T-helper 2 cell treated with Interferon-gamma antibody and Interleukin-4, amounts not matched to agents 5 μg/mL and 100 μg/mL, for 36 hours (primary cell): Measurements from ENCODE around the gene ZNF267.
"Not testable (repeated sequence)": the region's sequence is repeated elsewhere in the genome, so short reads cannot be mapped to it uniquely, and the experiment has no call there.

Source experiments
- DNase-seq: peaks from one replicate; pipeline ENCODE4 v3.0.0; 2021; ENCODE audit warnings: low spot score
- H3K27ac Mint-ChIP-seq: one replicate; pipeline ENCODE4 v1.8.0; 2021; ENCODE audit warnings: mild to moderate bottlenecking, mixed read lengths
- H3K27me3 Mint-ChIP-seq: one replicate; pipeline ENCODE4 v1.8.0; 2021; ENCODE audit warnings: low read depth, mixed read lengths
- H3K36me3 Mint-ChIP-seq: one replicate; pipeline ENCODE4 v1.8.0; 2021; ENCODE audit warnings: low read depth, mixed read lengths
- H3K4me1 Mint-ChIP-seq: one replicate; pipeline ENCODE4 v1.8.0; 2021; ENCODE audit warnings: low read depth, mixed read lengths
- H3K4me3 Mint-ChIP-seq: one replicate; pipeline ENCODE4 v1.8.0; 2022; ENCODE audit warnings: mild to moderate bottlenecking, moderate library complexity, mixed read lengths
- H3K9me3 Mint-ChIP-seq: one replicate; pipeline ENCODE4 v1.8.0; 2021; ENCODE audit warnings: mixed read lengths

ZNF267 gene

GRCh38 chr16:31873556-31874365 lies at the start of gene ZNF267:
Gene ZNF267 (plus strand): TSS chr16:31873807. CDS start chr16:31873967, 160 bp downstream.
- Mint-ChIP-seq H3K27ac (peak within 1 kb of the TSS; percentile 95), H3K9me3 (peaks cover 4% of the 10 kb centered on the region), H3K27me3 (no peaks in the 10 kb centered on the region), H3K4me1 (peaks cover 68% of the 10 kb centered on the region), H3K36me3 (peaks cover 48% of the 10 kb centered on the region), H3K4me3 (peak within 1 kb of the TSS; percentile 99)
- DNase-seq: peak; percentile 90

GRCh38 chr16:31833047-31833446 lies 40.6 kb upstream of the ZNF267 start:
- Mint-ChIP-seq H3K4me3 (no peak overlapping the region), H3K9me3 (peaks cover 20% of the 10 kb centered on the region), H3K4me1 (no peaks in the 10 kb centered on the region), H3K36me3 (no peaks in the 10 kb centered on the region), H3K27me3 (no peaks in the 10 kb centered on the region), H3K27ac (no peak overlapping the region)
- DNase-seq: no peak

- not testable (repeated sequence) for DNase-seq, H3K36me3 Mint-ChIP-seq, H3K27me3 Mint-ChIP-seq, H3K4me3 Mint-ChIP-seq, H3K27ac Mint-ChIP-seq, H3K4me1 Mint-ChIP-seq
- peaks cover 28% of the 10 kb centered on the region for H3K9me3 Mint-ChIP-seq
These were observed 37.2 kb upstream of the ZNF267 start for GRCh38 chr16:31836396-31836795.

- no peak for DNase-seq
- no peak overlapping the region for H3K27ac Mint-ChIP-seq
- H3K27me3 Mint-ChIP-seq: no peaks in the 10 kb centered on the region
- H3K4me3 Mint-ChIP-seq: no peak overlapping the region
- H3K9me3 Mint-ChIP-seq: peaks cover 43% of the 10 kb centered on the region
- no peaks in the 10 kb centered on the region for H3K4me1 Mint-ChIP-seq
- H3K36me3 Mint-ChIP-seq: no peaks in the 10 kb centered on the region
These were observed 30.7 kb upstream of the ZNF267 start for GRCh38 chr16:31842864-31843263.

- H3K27ac Mint-ChIP-seq, H3K4me3 Mint-ChIP-seq, DNase-seq, H3K36me3 Mint-ChIP-seq, H3K4me1 Mint-ChIP-seq, H3K27me3 Mint-ChIP-seq: not testable (repeated sequence)
- peaks cover 39% of the 10 kb centered on the region for H3K9me3 Mint-ChIP-seq
These were observed 25.0 kb upstream of the ZNF267 start for GRCh38 chr16:31848572-31848971.

GRCh38 chr16:31853291-31853690 lies 20.3 kb upstream of the ZNF267 start:
- Mint-ChIP-seq H3K4me3 (no peak overlapping the region), H3K27me3 (peaks cover 22% of the 10 kb centered on the region), H3K27ac (no peak overlapping the region)

GRCh38 chr16:31860508-31860907 lies 13.1 kb upstream of the ZNF267 start:
- no peak for DNase-seq
- no peaks in the 10 kb centered on the region for H3K36me3 Mint-ChIP-seq
- H3K27me3 Mint-ChIP-seq: peaks cover 18% of the 10 kb centered on the region
- no peak overlapping the region for H3K4me3 Mint-ChIP-seq
- no peaks in the 10 kb centered on the region for H3K9me3 Mint-ChIP-seq
- no peak overlapping the region for H3K27ac Mint-ChIP-seq
- H3K4me1 Mint-ChIP-seq: peaks cover 23% of the 10 kb centered on the region

More at GRCh38 chr16:31853291-31853690, 20.3 kb upstream of the ZNF267 start:
- no peak for DNase-seq
- Mint-ChIP-seq H3K9me3 (peaks cover 15% of the 10 kb centered on the region), H3K4me1 (no peaks in the 10 kb centered on the region), H3K36me3 (no peaks in the 10 kb centered on the region)

DNA sequence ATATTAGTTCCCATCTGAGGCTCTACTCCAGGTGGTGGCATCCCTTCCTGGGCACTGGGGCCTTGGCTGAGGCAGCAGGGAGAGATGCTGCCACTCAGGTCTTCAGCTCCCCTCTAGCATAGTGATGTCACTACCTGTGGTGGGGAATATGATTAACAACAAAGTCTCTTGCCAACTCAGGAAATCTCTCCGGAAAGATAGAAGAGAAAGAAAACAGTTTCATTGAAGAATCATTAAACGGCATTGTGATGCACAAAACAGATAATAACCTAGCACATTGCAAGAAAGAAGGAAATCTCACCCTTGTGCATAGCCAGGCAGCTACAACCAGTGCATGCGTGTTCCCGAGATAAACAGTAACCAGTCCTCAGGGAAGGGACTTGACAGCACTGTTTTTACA lies 12.2 kb upstream of the ZNF267 start:
- Mint-ChIP-seq H3K4me1 (peaks cover 23% of the 10 kb centered on the region), H3K9me3 (no peaks in the 10 kb centered on the region), H3K27ac (no peak overlapping the region), H3K27me3 (peaks cover 17% of the 10 kb centered on the region), H3K36me3 (no peaks in the 10 kb centered on the region), H3K4me3 (peak overlapping the region; percentile 38)
- DNase-seq: no peak

DNA sequence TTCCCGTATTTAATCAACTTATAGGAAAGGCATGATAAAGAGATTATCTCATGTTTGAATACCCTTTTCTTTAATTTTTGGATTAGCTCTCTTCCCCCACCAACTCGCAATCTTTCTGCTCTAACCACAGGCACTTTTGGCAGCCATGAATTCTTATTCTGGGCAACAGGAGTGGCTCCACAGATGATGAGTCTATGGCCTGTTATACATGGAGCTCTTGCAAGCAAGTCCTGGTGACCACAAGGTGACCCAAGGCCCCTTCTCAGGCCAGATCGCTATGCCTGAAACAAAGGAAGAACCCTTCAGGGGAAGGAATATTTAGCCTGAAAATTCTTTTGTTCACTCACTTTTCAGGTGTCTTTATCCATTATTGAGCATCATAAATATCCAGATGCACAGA lies 10.8 kb upstream of the ZNF267 start:
- H3K4me3 Mint-ChIP-seq: no peak overlapping the region

GRCh38 chr16:31868164-31868563 lies 5.4 kb upstream of the ZNF267 start:
- no peak for DNase-seq
- Mint-ChIP-seq H3K4me3 (peak overlapping the region; percentile 1), H3K4me1 (peaks cover 45% of the 10 kb centered on the region), H3K9me3 (no peaks in the 10 kb centered on the region), H3K27ac (no peak overlapping the region), H3K36me3 (no peaks in the 10 kb centered on the region), H3K27me3 (peaks cover 4% of the 10 kb centered on the region)

More for the DNA sequence above, 10.8 kb upstream of the ZNF267 start:
- Mint-ChIP-seq H3K9me3 (no peaks in the 10 kb centered on the region), H3K36me3 (no peaks in the 10 kb centered on the region), H3K27ac (no peak overlapping the region), H3K4me1 (peaks cover 26% of the 10 kb centered on the region), H3K27me3 (peaks cover 8% of the 10 kb centered on the region)
- DNase-seq: no peak

DNA sequence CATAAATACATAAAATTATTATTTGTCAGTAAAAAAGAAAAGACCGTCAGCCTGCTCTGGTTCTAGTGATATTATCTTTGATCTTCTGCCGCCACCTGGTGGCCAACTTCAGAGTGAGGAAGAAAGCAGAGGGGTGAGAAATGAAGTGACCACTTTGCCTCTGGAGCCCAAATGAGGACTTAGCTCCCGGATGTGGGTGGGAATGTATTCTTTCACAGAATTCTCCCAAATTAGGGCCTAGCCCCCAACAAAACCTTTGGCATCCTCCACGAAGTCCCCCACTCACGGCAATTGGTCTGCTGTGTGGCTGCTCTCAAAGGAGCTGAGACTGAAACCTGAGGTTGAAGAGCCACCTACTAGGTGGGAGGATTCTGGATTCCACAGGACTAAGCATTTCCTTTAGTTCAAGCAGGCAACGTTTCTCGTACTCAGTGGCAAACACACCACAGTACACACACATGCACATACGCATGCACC lies 4.9 kb upstream of the ZNF267 start:
- Mint-ChIP-seq H3K36me3 (peaks cover 2% of the 10 kb centered on the region), H3K27me3 (peaks cover 4% of the 10 kb centered on the region), H3K4me3 (peak overlapping the region; percentile 74), H3K9me3 (no peaks in the 10 kb centered on the region), H3K27ac (peak overlapping the region; percentile 93), H3K4me1 (peaks cover 47% of the 10 kb centered on the region)
- peak; percentile 73 for DNase-seq

DNA sequence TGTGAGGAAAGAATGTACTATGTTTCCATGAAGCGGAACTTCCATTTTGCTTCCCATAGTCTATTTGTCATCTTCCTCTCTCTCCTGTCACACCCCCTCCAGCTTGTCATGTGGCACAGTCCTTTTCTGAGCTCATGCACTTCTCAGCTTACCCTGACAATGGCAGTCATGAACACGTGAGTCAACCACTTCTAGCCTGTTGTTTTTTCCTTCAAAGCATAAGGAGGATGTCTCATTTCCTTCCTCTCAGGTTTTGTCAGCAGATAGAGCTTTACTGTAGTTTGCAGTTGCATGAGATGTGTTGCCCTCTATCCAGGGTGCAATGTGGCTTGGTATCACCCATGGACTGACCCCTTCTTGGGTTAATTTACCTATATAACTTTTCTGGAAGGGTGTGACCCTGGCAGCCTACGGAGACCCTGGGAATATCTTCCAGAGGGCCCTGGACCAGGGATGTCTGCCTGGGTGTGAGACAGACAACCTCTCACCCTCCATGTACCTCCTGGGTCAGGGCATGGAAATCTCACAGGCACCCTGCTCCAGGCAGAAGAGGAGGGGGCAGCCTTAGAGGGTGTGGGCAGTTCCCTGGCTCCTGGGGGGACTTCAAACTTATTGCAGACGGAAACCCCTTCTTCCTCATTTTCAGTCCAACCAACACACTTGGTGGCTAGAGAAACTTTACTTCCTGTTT lies 4.0 kb upstream of the ZNF267 start:
- peaks cover 46% of the 10 kb centered on the region for H3K4me1 Mint-ChIP-seq
- DNase-seq: peak; percentile 83

GRCh38 chr16:31870809-31871208 lies 2.8 kb upstream of the ZNF267 start:
- DNase-seq: no peak
- Mint-ChIP-seq H3K36me3 (peaks cover 19% of the 10 kb centered on the region), H3K4me1 (peaks cover 51% of the 10 kb centered on the region), H3K27me3 (peaks cover 4% of the 10 kb centered on the region), H3K9me3 (no peaks in the 10 kb centered on the region), H3K4me3 (peak overlapping the region; percentile 10), H3K27ac (peak overlapping the region; percentile 42)

More for the DNA sequence above, 4.0 kb upstream of the ZNF267 start:
- peaks cover 4% of the 10 kb centered on the region for H3K27me3 Mint-ChIP-seq
- no peaks in the 10 kb centered on the region for H3K9me3 Mint-ChIP-seq
- H3K36me3 Mint-ChIP-seq: peaks cover 8% of the 10 kb centered on the region
- peak overlapping the region; percentile 74 for H3K4me3 Mint-ChIP-seq
- H3K27ac Mint-ChIP-seq: peak overlapping the region; percentile 93

GRCh38 chr16:31871510-31871909 lies 2.1 kb upstream of the ZNF267 start:
- Mint-ChIP-seq H3K9me3 (no peaks in the 10 kb centered on the region), H3K27ac (no peak overlapping the region), H3K4me3 (no peak overlapping the region), H3K4me1 (peaks cover 58% of the 10 kb centered on the region), H3K27me3 (peaks cover 2% of the 10 kb centered on the region), H3K36me3 (peaks cover 26% of the 10 kb centered on the region)
- no peak for DNase-seq
